ENCODE data around the gene TTC23.
"Not testable (repeated sequence)": the region's sequence is repeated elsewhere in the genome, so short reads cannot be mapped to it uniquely, and the experiment has no call there.

TTC23 gene

DNA sequence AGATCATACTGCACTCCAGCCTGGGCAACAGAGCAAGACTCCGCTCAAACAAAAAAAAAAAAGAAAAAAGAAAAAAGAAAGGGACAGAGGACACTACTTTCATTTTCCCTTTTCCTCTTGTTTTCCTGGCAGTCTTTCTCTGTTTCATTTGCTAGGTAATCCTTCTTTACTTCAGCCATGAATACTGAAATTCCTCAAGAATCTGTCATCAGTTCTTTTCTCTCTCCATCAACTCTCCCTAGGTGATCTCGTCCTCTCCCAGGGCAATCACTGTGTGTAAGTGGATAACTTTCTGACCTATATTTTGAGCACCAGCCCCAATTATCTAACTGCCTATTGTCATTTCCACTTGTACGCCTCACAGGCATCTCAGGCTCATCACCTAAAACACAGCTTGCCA, 51.5 kb downstream of the TTC23 start:
- no peak for DNase-seq (ENCODE audit: low read depth in 2 of 2)

GRCh38 chr15:99192181-99192580, 57.2 kb downstream of the TTC23 start:
- not testable (repeated sequence) for DNase-seq (ENCODE audit: low read depth in 2 of 2)

DNA sequence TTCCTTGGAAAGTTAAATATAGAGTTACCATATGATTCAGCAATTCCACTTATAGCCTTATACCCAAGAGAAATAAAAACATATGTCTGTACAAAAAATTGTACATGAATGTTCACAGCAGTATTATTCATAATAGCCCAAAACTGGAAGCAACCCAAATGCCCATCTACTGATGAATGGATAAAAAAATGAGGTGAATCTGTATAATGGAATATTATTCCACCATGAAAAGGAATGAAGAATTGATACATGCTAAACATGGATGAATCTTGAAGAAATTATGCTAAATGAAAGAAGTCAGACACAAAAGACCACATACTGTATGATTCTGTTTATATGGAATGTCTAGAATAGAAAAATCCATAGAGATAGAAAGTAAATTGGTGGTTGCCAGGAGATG, 61.4 kb downstream of the TTC23 start:
- no peak for DNase-seq (ENCODE audit: low read depth in 2 of 2)

DNA sequence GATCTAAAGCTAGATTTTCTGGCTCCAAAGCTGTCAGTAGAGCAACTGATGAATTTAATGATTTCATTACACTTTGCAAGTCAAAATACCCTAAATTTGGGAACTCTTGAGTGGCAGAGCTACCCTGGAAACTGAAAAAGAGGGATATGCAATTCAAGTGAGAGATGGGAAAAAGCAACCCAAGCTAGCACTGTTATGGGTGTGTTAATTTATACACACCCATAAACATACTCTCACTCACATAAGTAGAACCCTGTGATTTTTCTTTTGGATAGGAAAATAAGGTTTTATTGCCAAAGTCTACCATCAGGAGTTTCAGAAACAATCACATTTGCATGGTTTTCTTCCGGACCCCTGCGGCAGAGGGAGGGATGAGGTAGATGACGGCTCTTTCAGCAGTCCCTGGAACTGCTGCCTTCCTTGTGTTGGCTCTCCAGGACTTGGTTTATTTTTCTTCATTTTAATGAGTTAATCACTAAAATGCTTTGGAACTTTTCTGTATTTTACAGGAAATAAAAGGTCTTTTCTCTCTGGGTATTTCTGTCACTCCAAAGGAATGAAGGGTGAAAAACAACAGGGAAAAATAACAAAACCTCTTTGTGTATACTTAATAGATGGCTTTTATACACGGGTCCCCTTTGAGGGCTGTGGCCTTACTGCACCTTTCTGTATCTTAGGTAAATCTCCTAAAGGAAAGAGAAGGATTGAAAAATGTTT, 63.8 kb downstream of the TTC23 start:
- no peak for DNase-seq (ENCODE audit: low read depth in 2 of 2)

DNA sequence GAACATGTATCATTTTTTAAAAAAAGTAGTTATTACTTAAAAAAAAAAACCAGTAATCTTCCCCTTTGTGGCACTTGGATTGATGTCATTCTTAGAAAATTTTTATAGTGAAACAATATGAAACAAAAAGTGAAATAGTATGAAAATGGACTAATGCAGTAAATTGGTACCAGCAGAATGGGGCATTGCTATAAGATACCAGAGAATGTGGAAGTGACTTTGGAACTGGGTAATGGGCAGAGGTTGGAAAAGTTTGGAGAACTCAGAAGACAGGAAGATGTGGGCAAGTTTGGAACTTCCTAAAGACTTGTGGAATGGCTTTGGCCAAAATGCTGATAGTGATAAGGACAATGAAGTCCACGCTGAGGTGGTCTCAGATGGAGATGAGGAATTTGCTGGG, 66.6 kb downstream of the TTC23 start:
- DNase-seq (ENCODE audit: low read depth in 2 of 2), result no peak

- DNase-seq (ENCODE audit: low read depth in 2 of 2), result no peak
These were observed 67.8 kb downstream of the TTC23 start for GRCh38 chr15:99181545-99181971.

- no peak for DNase-seq (ENCODE audit: low read depth in 2 of 2)
These were observed 68.4 kb downstream of the TTC23 start for GRCh38 chr15:99180964-99181306.

- DNase-seq (ENCODE audit: low read depth in 2 of 2), result no peak
These were observed 69.1 kb downstream of the TTC23 start for GRCh38 chr15:99180086-99180963.

DNA sequence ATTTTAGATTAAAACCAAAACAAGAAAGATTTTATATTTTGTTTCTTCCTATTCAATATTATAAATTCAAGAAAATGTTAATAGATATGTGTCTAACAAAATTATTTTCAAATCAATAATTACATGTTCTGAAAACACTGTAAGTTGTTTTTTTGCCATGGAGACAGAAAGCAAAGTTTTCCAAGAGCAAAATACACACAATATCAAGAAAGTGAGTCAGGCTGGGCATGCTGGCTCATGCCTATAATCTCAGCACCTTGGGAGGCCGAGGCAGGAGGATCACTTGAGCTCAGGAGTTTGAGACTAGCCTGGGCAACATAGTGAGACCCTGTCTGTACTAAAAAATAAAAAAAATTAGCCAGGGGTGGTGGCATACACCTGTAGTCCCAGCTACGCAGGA, 71.7 kb downstream of the TTC23 start:
- DNase-seq (ENCODE audit: low read depth in 2 of 2), result no peak

GRCh38 chr15:99176757-99177156, 72.6 kb downstream of the TTC23 start:
- no peak for DNase-seq (ENCODE audit: low read depth in 2 of 2)

DNA sequence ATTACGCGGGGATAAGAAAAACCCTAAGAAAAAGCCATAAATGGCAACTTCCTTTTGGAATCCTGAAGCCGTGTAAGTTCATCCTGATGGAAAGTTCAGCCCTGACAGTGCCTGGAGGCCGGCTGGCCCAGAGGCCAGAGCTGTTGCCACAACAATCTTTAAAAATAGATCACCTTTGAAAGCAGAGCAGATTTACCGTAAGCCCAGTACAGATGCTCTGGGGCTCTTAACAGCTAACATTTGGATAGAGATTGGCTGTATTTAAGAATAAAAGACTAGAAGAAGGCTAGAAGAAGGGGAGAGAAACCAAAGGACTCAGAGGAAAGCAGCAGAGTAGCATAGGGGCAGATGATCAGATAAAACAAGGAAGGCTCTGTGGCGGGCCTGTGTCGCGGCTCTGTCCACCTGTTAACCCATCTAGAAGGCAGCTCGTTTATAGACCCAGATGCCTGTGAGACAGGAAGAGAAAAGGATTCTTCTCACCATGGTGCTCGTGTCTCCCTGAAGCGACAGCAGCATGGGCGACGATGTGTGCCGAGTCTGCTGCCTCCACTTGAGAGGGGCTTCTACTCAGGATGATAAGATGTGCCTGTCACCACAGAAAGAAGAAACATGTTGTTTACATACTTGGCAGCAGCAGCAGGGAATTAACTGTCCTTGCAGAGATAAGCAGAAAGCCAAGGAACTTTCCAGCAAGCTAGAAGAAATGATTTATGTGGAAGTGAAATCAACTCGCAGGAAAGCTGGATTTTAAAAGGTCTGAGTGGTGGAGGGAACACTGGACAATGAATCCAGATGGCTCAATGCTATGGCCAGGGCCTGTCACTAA, 74.6 kb downstream of the TTC23 start:
- DNase-seq (ENCODE audit: low read depth in 2 of 2), result no peak

DNA sequence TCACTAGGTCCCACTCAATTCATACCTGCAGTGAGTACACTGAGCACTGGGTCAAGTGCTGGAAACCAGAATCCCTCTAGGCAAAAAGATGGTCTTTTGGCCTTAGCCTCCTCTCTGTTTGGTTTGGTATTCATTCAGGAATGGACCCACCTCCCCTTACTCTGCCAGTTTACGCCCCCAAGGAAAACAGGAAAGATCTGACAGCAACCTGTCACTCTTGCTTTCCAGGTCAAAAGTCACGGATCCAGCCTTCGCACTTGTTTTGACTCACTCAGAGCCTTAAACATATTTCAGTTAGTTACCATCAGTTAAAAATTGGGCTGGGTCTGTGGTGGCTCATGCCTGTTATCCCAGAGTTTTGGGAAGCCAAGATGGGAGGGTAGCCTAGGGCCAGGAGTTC, 76.4 kb downstream of the TTC23 start:
- DNase-seq (ENCODE audit: low read depth in 2 of 2), result no peak

GRCh38 chr15:99172171-99172570, 77.2 kb downstream of the TTC23 start:
- DNase-seq (ENCODE audit: low read depth in 2 of 2), result no peak

GRCh38 chr15:99170476-99171065, 78.8 kb downstream of the TTC23 start:
- DNase-seq (ENCODE audit: low read depth in 2 of 2), result no peak

- DNase-seq (ENCODE audit: low read depth in 2 of 2), result no peak
These were observed 79.5 kb downstream of the TTC23 start for GRCh38 chr15:99169769-99170311.

DNA sequence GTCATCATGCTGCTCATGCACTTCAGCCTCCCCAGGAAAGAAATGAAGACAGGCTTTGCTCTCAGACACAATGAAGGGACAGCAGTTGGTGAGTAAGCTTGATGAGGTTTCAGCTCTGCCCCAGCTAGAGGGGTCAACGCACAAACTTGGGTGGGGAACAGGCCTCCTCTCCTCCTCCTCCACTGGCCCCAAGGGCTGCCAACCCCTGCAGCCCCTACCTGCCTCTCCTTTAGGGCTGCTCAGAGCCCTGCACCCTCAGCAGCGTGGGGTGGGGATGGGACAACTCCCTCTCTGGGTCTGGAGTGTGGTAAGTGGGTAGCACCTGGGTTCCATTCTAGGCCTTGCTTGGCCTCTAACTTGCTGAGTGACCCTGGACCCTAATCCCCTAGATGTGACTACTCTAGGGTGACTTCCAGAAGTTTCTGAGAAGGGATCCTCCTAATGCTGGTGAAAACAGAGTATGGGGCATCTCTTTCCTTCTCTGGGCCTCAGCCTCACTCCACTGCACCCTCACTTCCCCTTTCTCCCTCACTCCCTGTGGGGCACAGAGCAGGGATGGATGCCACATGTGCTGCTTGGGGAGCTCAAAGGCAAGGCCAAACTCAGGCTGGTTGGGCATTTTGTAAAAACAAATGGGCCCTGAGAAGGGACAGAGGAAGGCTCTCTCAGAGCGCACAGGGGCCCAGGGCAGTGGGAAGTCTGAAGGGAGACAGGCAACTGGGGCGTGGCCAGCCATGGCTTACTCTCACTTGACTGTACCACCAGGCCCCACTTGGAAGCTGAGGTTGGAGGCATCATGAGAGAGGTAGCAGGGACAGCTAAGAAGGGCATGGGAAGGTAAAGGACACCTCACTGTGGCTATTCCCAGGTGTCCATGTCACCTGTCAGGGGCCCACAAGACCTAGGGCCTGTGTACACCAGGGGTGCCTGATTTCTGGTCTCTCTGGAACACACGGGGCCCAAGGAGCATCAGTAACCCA, 80.5 kb downstream of the TTC23 start:
- DNase-seq (ENCODE audit: low read depth in 2 of 2), result no peak

DNA sequence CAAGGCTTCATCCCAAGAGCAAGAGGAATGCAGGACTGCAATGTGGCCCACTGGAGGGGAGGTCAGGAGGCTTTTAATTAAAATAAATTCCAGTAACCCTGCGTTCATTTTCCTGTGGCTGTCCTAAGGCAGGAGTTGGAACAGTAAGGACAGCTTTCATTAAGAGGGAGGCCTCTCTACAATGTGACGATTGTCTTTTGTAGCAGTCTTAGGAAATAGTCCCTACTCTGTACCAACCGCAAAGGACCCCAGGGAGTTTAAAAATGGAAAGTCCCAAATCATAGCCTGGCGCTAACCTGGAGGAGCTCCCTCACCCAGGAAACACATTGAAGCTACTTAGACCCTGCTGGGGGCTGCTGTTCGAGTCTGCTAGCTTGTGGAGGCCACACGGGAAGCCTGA, 81.7 kb downstream of the TTC23 start:
- no peak for DNase-seq (ENCODE audit: low read depth in 2 of 2)

DNA sequence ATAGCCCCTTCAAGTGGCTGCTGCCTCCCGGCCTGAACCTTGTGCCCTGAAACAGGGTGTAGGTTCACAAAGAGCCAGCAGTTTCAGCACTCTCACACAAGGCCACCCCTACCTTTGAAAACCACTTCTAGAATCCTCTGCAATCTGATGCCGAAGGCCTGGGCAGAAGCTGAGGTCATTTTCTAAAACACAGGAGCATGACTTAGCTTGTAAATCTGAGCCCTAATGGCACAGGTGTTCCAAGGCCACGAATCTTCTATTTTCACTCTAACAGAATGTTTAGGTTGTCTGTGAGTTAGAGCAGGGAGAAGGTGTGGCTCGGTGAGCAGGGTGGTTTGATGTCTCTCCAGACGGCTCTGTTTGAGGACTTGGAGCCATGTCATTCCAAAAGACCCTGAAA, 82.2 kb downstream of the TTC23 start:
- no peak for DNase-seq (ENCODE audit: low read depth in 2 of 2)

DNA sequence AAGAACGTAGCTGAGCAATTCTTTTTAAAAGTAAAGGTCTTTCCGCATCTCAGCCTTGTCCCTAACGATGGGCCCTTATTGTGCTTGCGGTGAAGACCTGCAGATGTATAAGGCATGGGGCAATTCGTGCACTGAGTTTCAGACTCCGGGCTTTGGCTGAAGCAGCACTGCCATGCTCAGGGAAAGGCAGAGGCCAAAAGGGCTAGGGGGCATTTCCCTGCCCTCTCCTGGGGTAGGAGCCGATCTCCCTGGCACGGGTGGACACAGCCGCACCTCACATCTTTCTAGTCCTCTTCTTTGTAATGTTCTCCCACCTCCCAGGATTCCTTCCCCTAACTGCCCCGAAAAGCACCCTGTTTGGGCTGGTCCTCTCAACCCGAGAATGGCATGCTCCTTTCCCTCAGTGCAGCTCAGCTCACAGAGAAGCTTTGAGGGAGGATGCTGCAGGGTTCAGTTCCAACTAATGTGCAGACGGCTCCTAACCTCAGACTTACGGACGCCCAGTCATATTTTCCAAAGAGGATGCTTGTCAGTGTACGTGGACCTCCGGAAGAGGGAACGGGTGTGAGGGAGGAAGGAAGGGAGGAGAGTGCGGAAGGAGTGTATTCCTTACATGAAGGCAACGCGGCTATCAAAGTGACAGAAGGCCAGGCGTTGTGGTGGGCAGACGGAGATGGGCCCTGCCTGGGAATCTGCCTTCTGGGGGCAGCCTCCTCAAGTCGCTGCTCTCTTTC, 83.3 kb downstream of the TTC23 start:
- no peak for DNase-seq (ENCODE audit: low read depth in 2 of 2)
